A549 (cell line): ENCODE measurements around the gene PPP2R3A.

Source experiments
- CEBPB ChIP-seq, 2 experiments: fragments of >200 bp in 1 of 2; sonication (Bioruptor Twin) in 1 of 2; formaldehyde crosslinking in 1 of 2; IDR thresholded peaks; 2 replicates each; pipeline ENCODE4 v1.6.1; 2012 to 2016
- CTCF ChIP-seq: fragments of >200 bp; sonication (Bioruptor Twin); formaldehyde crosslinking; IDR thresholded peaks from 3 replicates; pipeline ENCODE4 v1.5.1; 2016
- JUNB ChIP-seq: fragments of >200 bp; sonication (Bioruptor Twin); formaldehyde crosslinking; IDR thresholded peaks from 2 replicates; pipeline ENCODE4 v1.6.1; 2016
- PBX3 ChIP-seq: IDR thresholded peaks from 2 replicates; pipeline ENCODE4 v1.6.1; 2012
- RAD21 ChIP-seq, 2 experiments: fragments of >200 bp in 1 of 2; sonication (Bioruptor Twin) in 1 of 2; formaldehyde crosslinking in 1 of 2; IDR thresholded peaks in 1 of 2; conservative IDR thresholded peaks in 1 of 2; 2 replicates in 1 of 2; 3 replicates in 1 of 2; pipeline ENCODE4 v1.6.1; 2012 to 2018; ENCODE audit warnings: inconsistent platforms in 1 of 2

GRCh38 chr3:136152963-136153362 is 187.4 kb downstream of the PPP2R3A start:
- TF ChIP-seq CTCF (no peak), RAD21 (conservative IDR thresholded peaks at IDR 0.05 in 1 of 2, IDR thresholded peaks at IDR 0.05 in 1 of 2) (no peak), JUNB (no peak), CEBPB (IDR thresholded peaks at IDR 0.05) (no peak), PBX3 (no peak)
